ENCODE measurements around the gene PARD6A.

Gene PARD6A

GRCh38 chr16:67648764-67649407 is 11.9 kb upstream of the PARD6A start:
- DNase-seq (ENCODE audit: low read depth) = no peak
- H3K4me3 ChIP-seq (ENCODE audit: low read length) = no peak overlapping the region
- no peak for TF ChIP-seq CTCF (conservative IDR thresholded peaks at IDR 0.05; ENCODE audit: low read length)

GRCh38 chr16:67649494-67649931 is 11.2 kb upstream of the PARD6A start:
- no peak for TF ChIP-seq CTCF (conservative IDR thresholded peaks at IDR 0.05; ENCODE audit: low read length)
- no peak overlapping the region for H3K4me3 ChIP-seq (ENCODE audit: low read length)
- DNase-seq (ENCODE audit: low read depth) = no peak

GRCh38 chr16:67650023-67650422 is 10.7 kb upstream of the PARD6A start:
- no peak for TF ChIP-seq CTCF (conservative IDR thresholded peaks at IDR 0.05; ENCODE audit: low read length)
- H3K4me3 ChIP-seq (ENCODE audit: low read length) = no peak overlapping the region
- DNase-seq (ENCODE audit: low read depth) = no peak

GRCh38 chr16:67651039-67651438 is 9.7 kb upstream of the PARD6A start:
- no peak for DNase-seq (ENCODE audit: low read depth)
- TF ChIP-seq CTCF (conservative IDR thresholded peaks at IDR 0.05; ENCODE audit: low read length) = no peak
- H3K4me3 ChIP-seq (ENCODE audit: low read length) = no peak overlapping the region

- H3K4me3 ChIP-seq (ENCODE audit: low read length) = no peak overlapping the region
- no peak for DNase-seq (ENCODE audit: low read depth)
- no peak for TF ChIP-seq CTCF (conservative IDR thresholded peaks at IDR 0.05; ENCODE audit: low read length)
Measured at GRCh38 chr16:67651847-67652246, 8.9 kb upstream of the PARD6A start.

- TF ChIP-seq CTCF (conservative IDR thresholded peaks at IDR 0.05; ENCODE audit: low read length) = no peak
Measured at GRCh38 chr16:67652578-67653127, 8.1 kb upstream of the PARD6A start.

GRCh38 chr16:67653128-67653788 is 7.5 kb upstream of the PARD6A start:
- DNase-seq (ENCODE audit: low read depth) = no peak
- peak overlapping the region; percentile 58 for H3K4me3 ChIP-seq (ENCODE audit: low read length)
- no peak for TF ChIP-seq CTCF (conservative IDR thresholded peaks at IDR 0.05; ENCODE audit: low read length)

More at GRCh38 chr16:67652578-67653127, 8.1 kb upstream of the PARD6A start:
- no peak for DNase-seq (ENCODE audit: low read depth)
- H3K4me3 ChIP-seq (ENCODE audit: low read length) = peak overlapping the region; percentile 41
